ENCODE measurements around the gene MTG1. TPM values are rescaled to one million over a fixed set of nuclear protein-coding genes. Genes with fewer than 3 reads are reported as not detected.

MTG1 gene
- total RNA-seq, 1 donor from 2014 or later, result 57.5 TPM

DNA sequence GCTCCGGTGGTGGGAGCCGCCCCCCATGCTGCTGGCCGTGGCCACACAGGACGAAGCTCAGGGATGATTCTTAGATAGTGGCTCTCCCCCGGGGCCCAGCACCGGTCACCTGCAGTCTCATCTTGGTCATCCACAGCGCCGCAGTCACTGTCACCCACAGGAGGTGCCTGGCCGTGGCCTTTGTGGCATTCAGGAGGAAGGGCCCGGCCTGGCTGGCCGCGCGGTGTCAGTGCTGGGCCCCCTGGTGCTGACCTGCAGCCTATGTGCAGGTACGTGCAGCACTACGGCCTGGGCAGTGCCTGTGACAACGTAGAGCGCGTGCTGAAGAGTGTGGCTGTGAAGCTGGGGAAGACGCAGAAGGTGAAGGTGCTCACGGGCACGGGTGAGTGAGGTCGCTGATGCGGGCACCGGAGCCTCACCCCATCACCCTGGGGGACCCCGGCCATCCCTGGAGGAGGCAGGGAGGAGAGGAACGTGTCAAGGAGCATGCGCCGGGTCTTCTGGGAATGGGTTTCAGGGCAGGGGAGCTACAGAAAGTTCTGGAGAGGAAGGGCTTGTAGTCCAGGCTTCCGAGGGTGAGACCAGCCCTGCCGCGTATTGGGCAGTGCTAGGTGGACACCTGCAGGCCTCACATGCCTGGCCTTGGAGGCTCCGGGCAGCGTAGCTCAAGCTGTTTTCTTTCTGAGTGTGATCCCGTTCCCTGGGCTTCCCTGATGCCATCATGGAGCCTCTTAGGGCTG lies 25.4 kb downstream of the MTG1 start:
- Histone ChIP-seq H3K36me3 (peaks cover 3 to 4% of the 10 kb centered on the region in 2 donors), H3K27me3 (no peaks in the 10 kb centered on the region), H3K4me1 (no peaks in the 10 kb centered on the region), H3K27ac (no peak overlapping the region), H3K9me3 (no peaks in the 10 kb centered on the region), H3K4me3 (no peak overlapping the region)
- TF ChIP-seq, protein P1, sequence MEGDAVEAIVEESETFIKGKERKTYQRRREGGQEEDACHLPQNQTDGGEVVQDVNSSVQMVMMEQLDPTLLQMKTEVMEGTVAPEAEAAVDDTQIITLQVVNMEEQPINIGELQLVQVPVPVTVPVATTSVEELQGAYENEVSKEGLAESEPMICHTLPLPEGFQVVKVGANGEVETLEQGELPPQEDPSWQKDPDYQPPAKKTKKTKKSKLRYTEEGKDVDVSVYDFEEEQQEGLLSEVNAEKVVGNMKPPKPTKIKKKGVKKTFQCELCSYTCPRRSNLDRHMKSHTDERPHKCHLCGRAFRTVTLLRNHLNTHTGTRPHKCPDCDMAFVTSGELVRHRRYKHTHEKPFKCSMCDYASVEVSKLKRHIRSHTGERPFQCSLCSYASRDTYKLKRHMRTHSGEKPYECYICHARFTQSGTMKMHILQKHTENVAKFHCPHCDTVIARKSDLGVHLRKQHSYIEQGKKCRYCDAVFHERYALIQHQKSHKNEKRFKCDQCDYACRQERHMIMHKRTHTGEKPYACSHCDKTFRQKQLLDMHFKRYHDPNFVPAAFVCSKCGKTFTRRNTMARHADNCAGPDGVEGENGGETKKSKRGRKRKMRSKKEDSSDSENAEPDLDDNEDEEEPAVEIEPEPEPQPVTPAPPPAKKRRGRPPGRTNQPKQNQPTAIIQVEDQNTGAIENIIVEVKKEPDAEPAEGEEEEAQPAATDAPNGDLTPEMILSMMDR (IDR thresholded peaks at IDR 0.05), result no peak
- TF ChIP-seq POLR2A (IDR thresholded peaks at IDR 0.05), result no peak
- TF ChIP-seq POLR2AphosphoS5 (IDR thresholded peaks at IDR 0.05; ENCODE audit: insufficient read depth in 1 of 2, low read depth in 1 of 2), result no peak
- no peak for DNase-seq (ENCODE audit: extremely low spot score in 2 of 2)
- intact Hi-C loops (cut with DNase I), result no loop called here

DNA sequence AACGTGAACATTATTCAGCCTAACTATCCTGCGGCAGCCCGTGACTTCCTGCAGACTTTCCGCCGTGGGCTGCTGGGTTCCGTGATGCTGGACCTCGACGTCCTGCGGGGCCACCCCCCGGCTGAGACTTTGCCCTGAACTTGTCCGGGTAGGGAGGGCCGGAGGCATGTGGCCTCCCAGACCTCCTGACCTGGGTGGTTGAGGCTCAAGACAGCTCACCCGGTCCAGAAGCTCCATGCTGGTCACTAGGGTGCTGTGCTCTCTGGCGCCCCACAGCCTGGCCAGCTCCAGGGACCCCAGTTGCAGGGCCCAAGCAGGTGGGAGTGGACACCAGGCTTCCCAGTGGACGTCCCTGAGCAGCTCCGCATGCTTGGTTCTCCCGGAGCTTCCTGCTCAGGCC lies 26.1 kb downstream of the MTG1 start:
- Histone ChIP-seq H3K9me3 (no peaks in the 10 kb centered on the region), H3K27me3 (no peaks in the 10 kb centered on the region), H3K36me3 (peaks cover 0 to 4% of the 10 kb centered on the region in 2 donors), H3K4me1 (no peaks in the 10 kb centered on the region), H3K4me3 (no peak overlapping the region), H3K27ac (no peak overlapping the region)
- intact Hi-C loops (cut with DNase I), result no loop called here
- TF ChIP-seq, protein P1 (IDR thresholded peaks at IDR 0.05), result no peak
- TF ChIP-seq POLR2A (IDR thresholded peaks at IDR 0.05), result no peak
- no peak for TF ChIP-seq POLR2AphosphoS5 (IDR thresholded peaks at IDR 0.05; ENCODE audit: insufficient read depth in 1 of 2, low read depth in 1 of 2)
- DNase-seq (ENCODE audit: extremely low spot score in 2 of 2), result no peak

DNA sequence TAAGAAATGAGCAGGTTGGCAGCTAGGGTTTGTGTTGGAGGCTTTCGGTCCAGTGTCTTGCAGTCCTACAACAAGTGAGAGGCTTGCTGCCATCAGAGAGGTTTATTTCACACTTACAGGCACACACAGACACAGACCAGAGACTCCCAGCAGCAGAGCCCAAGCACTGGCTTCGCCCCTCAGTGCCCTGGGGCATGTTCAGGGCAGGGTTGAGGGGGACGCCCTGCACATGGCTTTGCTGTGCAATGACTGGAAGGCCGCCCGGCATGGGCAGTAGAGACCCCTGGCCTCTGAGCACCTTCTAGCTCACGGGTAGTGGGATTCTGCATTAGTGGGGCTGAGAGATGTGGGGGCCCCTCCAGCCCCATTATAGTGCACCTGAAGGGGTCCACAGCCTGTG lies 26.6 kb downstream of the MTG1 start:
- H3K36me3 ChIP-seq, result peaks cover 0 to 4% of the 10 kb centered on the region in 2 donors
- H3K27ac ChIP-seq, result no peak overlapping the region
- no peaks in the 10 kb centered on the region for H3K4me1 ChIP-seq
- no peaks in the 10 kb centered on the region for H3K9me3 ChIP-seq
- intact Hi-C loops (cut with DNase I), result no loop called here
- no peak for TF ChIP-seq POLR2A (IDR thresholded peaks at IDR 0.05)
- TF ChIP-seq, protein P1 (IDR thresholded peaks at IDR 0.05), result no peak
- no peak for TF ChIP-seq POLR2AphosphoS5 (IDR thresholded peaks at IDR 0.05; ENCODE audit: insufficient read depth in 1 of 2, low read depth in 1 of 2)
- no peak for DNase-seq (ENCODE audit: extremely low spot score in 2 of 2)
- H3K27me3 ChIP-seq, result no peaks in the 10 kb centered on the region
- H3K4me3 ChIP-seq, result no peak overlapping the region

DNA sequence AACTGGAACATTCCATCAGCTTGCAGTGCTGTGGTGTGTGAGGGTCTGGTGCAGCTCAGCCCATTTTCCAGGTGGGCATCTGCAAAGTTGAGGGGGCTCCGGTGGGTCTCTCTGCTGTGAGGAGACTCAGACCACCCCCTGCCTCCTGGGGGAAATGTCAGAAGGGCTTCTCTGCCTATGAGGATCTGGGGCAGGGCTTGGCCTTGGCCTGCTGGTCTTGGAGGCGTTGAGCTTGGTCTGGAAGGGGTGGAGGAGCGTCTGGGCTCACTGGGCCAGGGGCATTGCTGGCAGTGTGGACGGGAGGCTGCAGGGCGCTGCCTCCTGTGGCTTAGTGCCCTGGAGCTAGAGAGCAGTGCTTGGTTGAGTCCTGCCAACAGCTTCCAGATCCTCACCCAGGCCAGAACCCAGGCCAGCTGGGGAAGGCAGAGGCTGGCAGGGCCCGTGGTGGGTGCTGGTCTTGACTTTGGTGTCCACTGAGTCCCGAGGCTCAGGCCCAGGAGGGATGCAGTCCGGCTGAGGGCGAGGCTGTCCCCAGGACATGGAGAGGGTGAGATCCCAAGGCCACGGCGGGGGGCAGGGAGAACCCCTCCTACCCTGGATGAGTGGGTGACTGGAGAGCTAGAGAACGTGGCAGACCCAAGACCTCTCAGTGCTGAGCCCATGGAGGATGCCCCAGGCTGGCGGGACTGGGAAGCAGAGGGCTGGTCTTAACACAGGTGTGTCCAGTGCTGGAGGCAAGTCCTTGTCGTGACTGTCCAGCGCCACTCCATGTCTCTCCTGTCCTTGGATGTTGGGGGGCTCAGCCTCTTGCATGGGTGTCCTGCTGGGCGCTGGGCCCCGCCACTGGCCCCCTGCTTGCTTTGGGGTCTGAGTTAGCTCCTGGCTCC lies 27.6 kb downstream of the MTG1 start:
- no peaks in the 10 kb centered on the region for H3K27me3 ChIP-seq
- H3K9me3 ChIP-seq, result no peaks in the 10 kb centered on the region
- no peak overlapping the region for H3K27ac ChIP-seq
- no peak overlapping the region for H3K4me3 ChIP-seq
- TF ChIP-seq, protein P1 (IDR thresholded peaks at IDR 0.05), result no peak
- TF ChIP-seq POLR2A (IDR thresholded peaks at IDR 0.05) (no peak), POLR2AphosphoS5 (IDR thresholded peaks at IDR 0.05; ENCODE audit: insufficient read depth in 1 of 2, low read depth in 1 of 2) (no peak)
- no peak for DNase-seq (ENCODE audit: extremely low spot score in 2 of 2)
- intact Hi-C loops (cut with DNase I), result no loop called here
- H3K4me1 ChIP-seq, result no peaks in the 10 kb centered on the region
- peaks cover 0 to 4% of the 10 kb centered on the region in 2 donors for H3K36me3 ChIP-seq
